GM18526 (cell line): ENCODE measurements around the gene NOXO1.
A peak's percentile ranks its signal among the peaks of the same experiment; 100 is the strongest.

Source experiments
- POLR2A ChIP-seq: IDR thresholded peaks from 3 replicates; pipeline ENCODE4 v1.6.1; 2011; ENCODE audit not compliant: insufficient read length; ENCODE audit errors: extremely low read depth

Gene NOXO1

DNA sequence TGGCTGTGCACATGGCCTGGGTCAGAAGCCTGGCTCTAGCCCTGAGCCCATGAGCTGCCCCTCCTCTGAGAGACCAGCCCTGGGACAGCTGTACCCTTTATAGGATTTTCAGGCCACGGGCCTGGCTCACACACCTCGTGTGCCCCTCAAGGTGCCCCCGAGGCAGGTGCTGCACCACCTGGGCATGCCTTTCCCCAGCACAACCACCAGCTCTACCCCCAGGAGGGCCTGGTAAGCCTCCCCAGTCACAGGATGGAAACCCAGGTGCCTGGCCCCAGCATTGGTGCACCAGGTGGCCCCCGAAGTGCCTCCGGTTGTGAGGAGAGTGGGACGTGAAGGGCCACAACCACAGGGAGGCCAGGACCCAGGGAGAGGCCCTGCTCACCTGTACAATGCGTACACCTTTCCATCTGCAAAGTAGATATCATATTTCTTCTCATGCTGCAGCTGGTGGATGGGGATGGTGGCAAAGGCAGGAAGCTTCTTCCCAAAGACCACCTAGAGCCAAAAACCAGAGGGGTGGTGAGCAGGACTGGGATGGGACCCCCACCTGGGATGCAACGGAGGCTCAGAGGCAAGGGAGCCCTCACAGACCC lies 22.1 kb upstream of the NOXO1 start:
- no peak for TF ChIP-seq POLR2A

DNA sequence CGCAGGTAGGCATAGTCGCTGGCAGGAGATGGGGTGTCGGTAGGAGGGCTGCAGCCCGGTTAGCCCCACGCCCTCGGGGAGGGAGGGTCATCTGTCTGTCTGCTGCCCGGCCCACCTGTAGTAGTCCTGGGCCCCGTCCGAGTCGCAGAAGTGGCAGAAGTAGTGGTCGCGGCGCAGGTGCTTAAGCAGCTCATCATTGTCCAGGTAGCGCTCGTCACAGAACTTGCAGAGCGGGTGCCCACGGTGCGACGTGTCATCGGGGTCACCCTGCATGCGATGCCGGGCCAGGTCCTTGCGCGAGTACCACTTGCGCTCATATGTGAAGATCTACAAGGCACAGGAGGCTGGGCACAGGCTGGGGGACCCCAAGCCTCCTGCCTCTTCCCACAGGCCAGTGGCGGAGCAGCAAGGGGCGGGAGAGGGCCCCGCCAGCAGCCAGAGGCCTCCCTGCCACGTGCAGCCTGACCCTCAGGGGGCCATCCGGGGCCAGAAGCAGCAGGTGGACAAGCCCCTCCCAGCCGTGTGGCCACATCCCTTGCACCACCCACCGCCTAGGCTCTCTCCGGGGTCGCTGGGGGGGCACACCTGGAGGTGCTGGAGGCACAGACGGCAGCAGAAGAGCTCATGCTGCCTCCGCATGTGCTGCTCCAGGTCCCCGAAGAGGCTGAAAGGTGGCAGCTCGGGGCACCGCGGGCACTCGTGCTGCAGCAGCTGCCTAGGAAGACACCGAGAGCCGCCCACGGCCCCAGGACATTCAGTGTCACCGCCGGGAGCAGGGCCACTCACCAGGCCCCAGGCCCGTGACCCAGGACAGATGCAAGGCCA lies 21.3 kb upstream of the NOXO1 start:
- TF ChIP-seq POLR2A = no peak

DNA sequence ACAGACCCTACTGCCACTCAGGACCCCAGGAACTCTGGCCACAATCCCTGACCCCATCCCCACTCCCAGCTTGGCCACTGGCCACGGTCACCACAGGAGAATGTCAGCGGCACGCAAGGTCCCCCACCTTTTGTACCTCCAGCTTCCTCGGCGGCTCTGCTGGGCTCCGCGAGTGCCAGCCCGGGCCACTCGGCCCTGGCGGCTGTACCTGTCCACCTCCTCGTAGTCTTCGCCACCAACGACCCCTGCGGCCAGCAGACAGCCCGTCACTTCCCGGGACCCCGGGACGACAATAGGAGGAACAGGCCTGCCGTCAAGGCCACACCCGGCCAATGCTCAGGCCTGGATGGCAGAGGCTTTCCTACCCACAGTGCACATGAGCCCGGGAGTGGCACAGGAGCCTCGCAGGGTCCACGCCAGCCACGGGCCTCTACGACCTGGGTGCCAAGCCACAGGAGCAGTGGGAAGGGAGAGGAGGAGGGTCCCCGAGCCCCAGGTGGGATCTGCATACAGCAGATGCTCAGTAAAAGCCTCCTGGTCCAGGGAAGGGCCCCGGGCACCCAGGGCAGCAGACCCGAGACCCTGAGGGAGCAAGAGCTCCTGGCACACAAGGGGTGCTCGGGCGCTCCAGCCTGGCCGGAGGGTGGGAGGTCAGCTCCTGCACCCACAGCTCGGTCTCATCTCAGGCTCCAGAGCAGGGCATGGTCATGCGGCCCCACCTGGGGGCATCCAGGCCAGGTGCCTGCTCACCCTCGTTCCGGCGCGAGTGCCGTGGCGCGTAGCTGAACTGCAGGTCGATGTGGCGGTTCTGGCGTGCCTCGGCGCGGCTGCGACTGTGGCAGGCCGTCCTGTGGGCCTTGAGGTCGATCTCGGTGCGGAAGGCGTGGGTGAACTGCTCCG lies 20.4 kb upstream of the NOXO1 start:
- TF ChIP-seq POLR2A = no peak

- TF ChIP-seq POLR2A = no peak
Observed at GRCh38 chr16:2001035-2001434, 19.8 kb upstream of the NOXO1 start.

DNA sequence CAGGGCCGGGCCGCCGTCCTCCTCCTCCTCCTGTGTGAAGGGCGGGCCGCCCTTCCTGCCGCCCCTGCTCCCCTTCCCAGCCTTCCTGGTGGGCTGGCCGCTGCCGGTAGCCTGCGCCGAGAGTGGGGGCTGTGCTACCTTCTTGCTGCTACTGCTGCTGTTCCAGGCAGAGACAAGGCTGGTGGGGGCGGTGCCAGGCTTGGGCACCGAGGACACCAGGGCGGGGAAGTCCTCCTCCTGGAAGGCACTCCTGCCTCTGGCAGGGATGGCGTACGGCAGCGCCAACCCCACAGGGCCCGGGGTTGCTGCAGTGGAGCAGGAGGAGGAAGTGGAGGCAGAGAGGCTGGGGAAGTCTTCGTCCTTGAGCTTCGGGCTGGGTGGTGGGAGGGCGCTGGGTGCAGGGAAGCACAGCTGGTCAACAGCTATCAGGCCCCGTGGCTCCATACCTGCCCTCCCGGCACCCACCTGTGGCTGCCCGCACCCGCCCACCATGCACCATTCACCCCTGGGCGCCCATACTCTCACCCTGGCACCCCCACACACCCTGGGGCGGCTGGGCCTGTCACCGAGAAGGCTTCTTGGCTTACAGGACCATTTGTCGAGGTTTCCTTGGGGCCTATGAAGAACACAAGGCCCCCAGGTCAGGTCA lies 18.7 kb upstream of the NOXO1 start:
- TF ChIP-seq POLR2A = no peak

DNA sequence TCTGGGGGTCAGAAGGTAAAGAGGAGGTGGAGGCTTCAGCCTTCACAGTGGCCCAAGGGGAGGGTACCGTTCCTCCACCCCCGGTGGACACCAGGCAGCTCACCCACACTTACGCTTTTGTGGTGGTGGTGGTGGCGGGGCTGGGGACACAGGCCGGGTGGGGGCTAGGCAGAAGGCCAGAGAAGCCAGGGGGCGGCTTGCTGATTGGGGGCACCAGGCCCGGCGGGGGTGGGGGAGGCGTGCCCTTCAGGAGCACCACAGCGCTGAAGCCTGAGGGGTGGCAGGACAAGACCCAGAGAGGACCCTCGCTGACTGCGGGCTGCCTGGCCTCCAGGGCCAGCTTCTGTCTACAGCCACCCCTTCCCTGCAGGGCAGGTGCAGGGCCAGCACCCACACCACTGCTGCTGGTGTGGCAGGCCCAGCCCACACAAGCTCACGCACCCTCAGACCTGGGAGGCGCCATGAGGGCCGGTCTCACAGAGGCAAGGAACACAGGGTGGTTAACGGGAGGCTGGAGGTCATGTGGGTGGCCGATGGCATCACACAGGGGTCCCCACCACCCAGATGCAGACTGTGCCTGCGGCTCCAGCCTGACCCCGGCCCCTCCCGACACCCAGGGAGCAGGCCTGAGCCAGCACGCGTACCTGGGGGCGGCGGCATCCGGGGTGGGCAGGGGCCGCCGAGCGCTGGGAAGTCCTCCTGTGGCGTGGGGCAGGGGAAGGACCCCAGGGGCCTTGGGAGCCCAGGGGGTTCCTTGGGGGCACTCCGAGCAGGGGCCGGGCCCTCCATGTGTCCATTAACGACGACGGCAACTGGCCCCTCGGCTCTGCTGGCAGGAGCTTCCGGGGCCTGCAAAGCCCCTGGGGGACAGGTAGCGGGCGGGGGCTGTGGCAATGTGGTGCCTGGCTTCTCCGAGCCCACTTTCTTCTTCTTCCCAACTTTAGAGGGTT lies 17.9 kb upstream of the NOXO1 start:
- TF ChIP-seq POLR2A = no peak

GRCh38 chr16:1998360-1998835 lies 17.1 kb upstream of the NOXO1 start:
- TF ChIP-seq POLR2A = no peak

DNA sequence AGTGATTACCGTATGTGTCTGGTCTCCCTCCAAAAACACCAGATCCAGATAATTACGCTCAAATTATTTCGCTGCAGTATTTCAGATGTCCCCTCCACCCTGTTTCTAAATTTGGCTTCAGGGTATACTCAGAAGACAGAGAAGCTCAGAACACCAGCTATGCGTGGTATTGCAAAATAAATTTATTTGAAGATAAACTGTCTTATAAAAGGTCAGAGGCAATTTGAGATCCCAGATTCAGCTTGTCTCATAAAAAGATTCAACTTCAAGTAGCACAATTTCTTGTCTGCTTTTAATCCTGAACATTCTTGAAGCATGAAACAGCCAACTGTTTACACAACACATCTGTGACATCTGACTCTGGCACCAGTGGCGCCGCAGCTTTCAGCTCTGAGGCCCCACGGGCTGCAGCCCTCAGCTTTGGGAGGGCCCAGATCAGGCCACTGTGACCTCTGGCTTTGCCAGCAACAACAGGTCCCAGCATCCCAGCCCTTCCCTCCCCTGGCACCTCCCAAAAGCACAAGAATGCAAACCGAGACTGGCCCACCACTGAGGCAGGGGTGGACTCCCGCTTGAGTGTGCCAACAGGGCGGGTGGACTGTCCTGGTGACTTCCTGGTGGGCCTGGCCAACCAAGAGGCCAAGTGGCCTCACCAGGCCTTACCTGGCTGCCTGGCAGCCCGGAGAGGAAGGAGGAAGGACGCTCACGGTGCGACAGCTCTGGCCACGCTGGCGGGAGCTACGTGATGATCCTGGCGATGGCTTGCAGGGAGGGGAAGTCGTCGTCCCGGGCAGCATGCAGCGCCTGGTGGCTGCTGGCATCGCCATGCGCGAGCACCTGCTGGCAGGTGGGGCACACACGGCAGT lies 16.5 kb upstream of the NOXO1 start:
- no peak for TF ChIP-seq POLR2A

DNA sequence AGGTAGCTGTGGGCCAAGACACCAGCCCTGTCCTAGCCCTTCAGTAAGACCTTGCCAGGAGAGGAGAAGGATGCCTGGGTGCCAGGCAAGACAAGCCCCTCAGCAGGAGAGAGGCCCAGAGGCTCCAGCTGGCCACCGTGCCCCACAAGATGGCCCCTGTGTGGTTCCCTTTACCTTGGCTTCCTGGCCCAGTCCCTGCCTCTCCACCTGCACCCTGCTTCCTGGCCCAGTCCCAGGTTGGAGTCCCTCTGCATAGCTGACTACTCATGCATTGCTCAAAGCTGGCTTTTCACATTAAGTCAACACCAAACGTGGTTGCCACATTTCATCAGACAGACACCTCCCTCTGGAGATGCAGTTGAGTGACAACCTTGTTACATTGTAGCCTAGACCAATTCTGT lies 12.5 kb upstream of the NOXO1 start:
- no peak for TF ChIP-seq POLR2A

DNA sequence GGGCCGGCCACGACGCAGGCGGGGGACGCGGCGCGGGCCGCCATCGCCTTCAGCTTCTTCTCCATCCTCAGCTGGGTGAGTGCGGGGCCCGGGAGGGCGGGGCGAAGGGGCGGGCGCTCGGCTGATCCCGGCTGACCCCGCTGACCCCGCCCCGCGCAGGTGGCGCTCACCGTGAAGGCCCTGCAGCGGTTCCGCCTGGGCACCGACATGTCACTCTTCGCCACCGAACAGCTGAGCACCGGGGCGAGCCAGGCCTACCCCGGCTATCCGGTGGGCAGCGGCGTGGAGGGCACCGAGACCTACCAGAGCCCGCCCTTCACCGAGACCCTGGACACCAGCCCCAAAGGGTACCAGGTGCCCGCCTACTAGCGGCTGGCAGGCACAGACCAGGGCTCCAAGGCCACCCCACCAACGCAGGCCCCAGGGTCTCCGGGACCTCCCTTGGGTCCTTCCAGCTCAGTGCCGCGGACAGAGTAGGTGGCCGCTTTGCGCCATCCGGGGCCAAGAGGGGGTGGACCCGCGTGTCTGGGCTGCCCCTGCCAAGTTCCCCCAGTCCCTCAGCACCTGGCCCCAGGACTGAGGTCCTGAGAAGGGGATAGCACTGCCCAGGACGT lies 11.5 kb upstream of the NOXO1 start:
- TF ChIP-seq POLR2A = no peak

- TF ChIP-seq POLR2A = peak; percentile 68
Observed at GRCh38 chr16:1991948-1992703, 10.9 kb upstream of the NOXO1 start.

DNA sequence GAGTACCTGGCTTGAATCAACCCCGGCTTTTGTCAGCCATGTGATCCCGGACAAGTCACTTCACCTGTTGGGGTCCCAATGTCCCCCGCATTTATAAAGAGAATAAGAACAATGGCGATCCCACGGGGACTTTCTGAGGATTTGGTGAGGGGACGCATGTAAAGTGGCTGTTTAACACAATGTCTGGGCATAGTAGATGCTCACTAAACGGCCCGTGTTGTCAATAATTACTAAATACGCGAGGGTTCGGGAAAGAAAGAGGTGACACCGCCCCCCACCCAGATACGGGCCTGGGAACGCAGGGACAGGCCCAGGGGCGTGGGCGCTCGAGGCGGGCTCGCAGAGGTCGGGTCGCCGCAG lies 10.3 kb upstream of the NOXO1 start:
- no peak for TF ChIP-seq POLR2A
